IMR-90 (cell line): ENCODE results near the gene SLC25A41. TPM values are rescaled to one million over a fixed set of nuclear protein-coding genes. Genes with fewer than 3 reads are reported as not detected.

Experiments
- ATAC-seq: fragments of 200-7000 bp; cut with Tn5 transposase; 2 replicates; pipeline ENCODE4 v1.9.1; 2020; ENCODE audit warnings: low read depth, mild to moderate bottlenecking, moderate library complexity
- BruUV-seq: library from RNA; stranded (reverse); fragments of 400-500 nt; replicated peaks from 2 replicates; lab custom pipeline; 2021; lab: Mats Ljungman, UMichigan
- CTCF ChIA-PET: fragments of 300-600 bp; formaldehyde crosslinking; extraction: SDS; loops from one replicate; lab custom pipeline; 2021; ENCODE audit warnings: antibody characterized with exemption; lab: Yijun Ruan, JAX
- POLR2A ChIA-PET: fragments of 300-600 bp; sonication (Branson Sonifier 250); formaldehyde crosslinking; loops from one replicate; lab custom pipeline; 2022; ENCODE audit warnings: antibody characterized with exemption; ENCODE audit not compliant: unreplicated experiment; lab: Charles Lee
- DNase-seq: peaks from one replicate; pipeline ENCODE4 v3.0.0; 2013
- H2AFZ ChIP-seq: replicated peaks from 2 replicates; pipeline ENCODE3; 2013; ENCODE audit warnings: low read length, mild to moderate bottlenecking; ENCODE audit not compliant: poor library complexity
- H2AK5ac ChIP-seq: 2 replicates; pipeline ENCODE4 v1.6.1; 2013; ENCODE audit warnings: low read depth, low read length, inconsistent platforms
- H2AK9ac ChIP-seq: replicated peaks from 2 replicates; pipeline ENCODE3; 2013; ENCODE audit warnings: mild to moderate bottlenecking, low read depth, low read length, moderate library complexity; ENCODE audit not compliant: poor library complexity
- H2BK120ac ChIP-seq: 2 replicates; pipeline ENCODE4 v1.6.1; 2013; ENCODE audit warnings: low read depth, low read length, inconsistent platforms
- H2BK15ac ChIP-seq: 3 replicates; pipeline ENCODE4 v1.6.1; 2013; ENCODE audit warnings: low read depth, low read length, inconsistent platforms
- H2BK20ac ChIP-seq: 2 replicates; pipeline ENCODE4 v1.6.1; 2013; ENCODE audit warnings: low read depth, mild to moderate bottlenecking, inconsistent platforms, low read length, moderate library complexity
- H2BK5ac ChIP-seq: 2 replicates; pipeline ENCODE4 v1.6.1; 2013; ENCODE audit warnings: mild to moderate bottlenecking, low read depth, low read length, inconsistent platforms; ENCODE audit not compliant: poor library complexity, severe bottlenecking
- H3K14ac ChIP-seq: replicated peaks from 2 replicates; pipeline ENCODE4 v1.6.1; 2013; ENCODE audit warnings: low read depth, low read length, inconsistent platforms
- H3K18ac ChIP-seq: 2 replicates; pipeline ENCODE4 v1.6.1; 2013; ENCODE audit warnings: low read depth, low read length, control low read depth
- H3K23ac ChIP-seq: 2 replicates; pipeline ENCODE4 v1.6.1; 2013; ENCODE audit warnings: low read depth, low read length, inconsistent platforms
- H3K27ac ChIP-seq: 2 replicates; pipeline ENCODE4 v1.5.1; 2013; ENCODE audit warnings: mild to moderate bottlenecking, control low read depth, low read length; ENCODE audit not compliant: insufficient read depth
- H3K27me3 ChIP-seq: 2 replicates; pipeline ENCODE4 v1.6.1; 2013; ENCODE audit warnings: low read length; ENCODE audit not compliant: control insufficient read depth, insufficient read depth
- H3K36me3 ChIP-seq: 2 replicates; pipeline ENCODE4 v1.6.1; 2013; ENCODE audit warnings: low read length, mixed read lengths; ENCODE audit not compliant: control insufficient read depth, insufficient read depth
- H3K4ac ChIP-seq: 2 replicates; pipeline ENCODE4 v1.6.1; 2013; ENCODE audit warnings: low read depth, low read length, inconsistent platforms
- H3K4me1 ChIP-seq: 2 replicates; pipeline ENCODE4 v1.6.1; 2013; ENCODE audit warnings: low read length, mixed read lengths; ENCODE audit not compliant: control insufficient read depth, insufficient read depth
- H3K4me2 ChIP-seq: 2 replicates; pipeline ENCODE4 v1.6.1; 2013; ENCODE audit warnings: low read depth, mild to moderate bottlenecking, control low read depth, low read length, moderate library complexity
- H3K4me3 ChIP-seq: 2 replicates; pipeline ENCODE4 v1.5.1; 2013; ENCODE audit warnings: low read depth, mild to moderate bottlenecking, control low read depth, low read length, moderate library complexity; ENCODE audit not compliant: insufficient read depth
- H3K56ac ChIP-seq: 2 replicates; pipeline ENCODE4 v1.6.1; 2013; ENCODE audit warnings: low read length, inconsistent platforms; ENCODE audit not compliant: insufficient read depth; ENCODE audit errors: extremely low read depth
- H3K79me1 ChIP-seq, 2 experiments: 2 replicates each; pipeline ENCODE4 v1.6.1; 2013; ENCODE audit warnings: low read length in 2 of 2, inconsistent platforms in 1 of 2, low read depth in 1 of 2
- H3K9ac ChIP-seq: 2 replicates; pipeline ENCODE4 v1.6.1; 2013; ENCODE audit warnings: low read depth, low read length, control low read depth
- H3K9me1 ChIP-seq: 2 replicates; pipeline ENCODE4 v1.6.1; 2013; ENCODE audit warnings: low read length, inconsistent platforms; ENCODE audit not compliant: insufficient read depth
- H3K9me3 ChIP-seq: 2 replicates; pipeline ENCODE4 v1.6.1; 2013; ENCODE audit warnings: low read length; ENCODE audit not compliant: control insufficient read depth, insufficient read depth
- H4K20me1 ChIP-seq: 2 replicates; pipeline ENCODE4 v1.6.1; 2013; ENCODE audit warnings: low read length, inconsistent platforms; ENCODE audit not compliant: insufficient read depth
- H4K5ac ChIP-seq: 2 replicates; pipeline ENCODE4 v1.6.1; 2013; ENCODE audit warnings: mild to moderate bottlenecking, low read depth, low read length, control low read depth
- H4K8ac ChIP-seq, 2 experiments: 2 replicates each; pipeline ENCODE4 v1.6.1; 2013; ENCODE audit warnings: low read depth in 2 of 2, low read length in 2 of 2, control low read depth in 1 of 2, inconsistent platforms in 1 of 2
- H4K91ac ChIP-seq: 2 replicates; pipeline ENCODE4 v1.6.1; 2013; ENCODE audit warnings: low read depth, low read length, inconsistent platforms; ENCODE audit not compliant: insufficient read depth
- BHLHE40 ChIP-seq: fragments of 150-350 bp; IDR thresholded peaks from 2 replicates; pipeline ENCODE4 v1.6.1; 2016; ENCODE audit warnings: mild to moderate bottlenecking, low read depth, low read length
- CEBPB ChIP-seq: IDR thresholded peaks from 2 replicates; pipeline ENCODE4 v1.6.1; 2012; ENCODE audit warnings: low read depth, low read length, improper control_type of control experiment
- CHD1 ChIP-seq: IDR thresholded peaks from 2 replicates; pipeline ENCODE4 v1.6.1; 2012; ENCODE audit warnings: low read depth, low read length, improper control_type of control experiment
- CTCF ChIP-seq: conservative IDR thresholded peaks from 2 replicates; pipeline ENCODE4 v1.5.1; 2012; ENCODE audit warnings: mild to moderate bottlenecking, low read depth, low read length, improper control_type of control experiment
- ELK1 ChIP-seq: fragments of 150-350 bp; IDR thresholded peaks from 2 replicates; pipeline ENCODE4 v1.6.1; 2016; ENCODE audit warnings: low read depth, mild to moderate bottlenecking, low read length, moderate library complexity, borderline replicate concordance
- FOS ChIP-seq: fragments of 150-350 bp; IDR thresholded peaks from 2 replicates; pipeline ENCODE4 v1.6.1; 2016; ENCODE audit warnings: low read depth, low read length
- MAFK ChIP-seq: IDR thresholded peaks from 2 replicates; pipeline ENCODE4 v1.6.1; 2012; ENCODE audit warnings: low read depth, low read length, improper control_type of control experiment
- MAZ ChIP-seq: IDR thresholded peaks from 2 replicates; pipeline ENCODE4 v1.6.1; 2012; ENCODE audit warnings: low read depth, mild to moderate bottlenecking, low read length, improper control_type of control experiment, moderate library complexity, borderline replicate concordance
- MXI1 ChIP-seq: IDR thresholded peaks from 2 replicates; pipeline ENCODE4 v1.6.1; 2012; ENCODE audit warnings: low read depth, mild to moderate bottlenecking, low read length, moderate library complexity, borderline replicate concordance
- NFE2L2 ChIP-seq: fragments of 150-350 bp; IDR thresholded peaks from 2 replicates; pipeline ENCODE4 v1.6.1; 2016; ENCODE audit warnings: low read depth, mild to moderate bottlenecking, low read length
- POLR2A ChIP-seq: IDR thresholded peaks from 2 replicates; pipeline ENCODE4 v1.6.1; 2012; ENCODE audit warnings: mild to moderate bottlenecking, low read depth, low read length
- RAD21 ChIP-seq: IDR thresholded peaks from 2 replicates; pipeline ENCODE4 v1.6.1; 2012; ENCODE audit warnings: low read length, improper control_type of control experiment
- RCOR1 ChIP-seq: IDR thresholded peaks from 2 replicates; pipeline ENCODE4 v1.6.1; 2012; ENCODE audit warnings: mild to moderate bottlenecking, low read length, improper control_type of control experiment; ENCODE audit not compliant: insufficient replicate concordance
- RFX5 ChIP-seq: IDR thresholded peaks from 2 replicates; pipeline ENCODE4 v1.8.0; 2012; ENCODE audit warnings: low read depth, mild to moderate bottlenecking, low read length, moderate library complexity
- SMC3 ChIP-seq: fragments of 150-350 bp; IDR thresholded peaks from 2 replicates; pipeline ENCODE4 v1.6.1; 2016; ENCODE audit warnings: low read depth, mild to moderate bottlenecking, antibody characterized with exemption, low read length, moderate library complexity
- USF2 ChIP-seq: fragments of 150-350 bp; IDR thresholded peaks from 2 replicates; pipeline ENCODE4 v1.6.1; 2017; ENCODE audit warnings: mild to moderate bottlenecking, antibody characterized with exemption, low read length, low read depth
- WGBS, 2 experiments: methylation state at CpG; one replicate each; pipeline versions ENCODE4 v1.1.5 to v1.1.7; 2013; ENCODE audit warnings: missing lambda C conversion rate in 2 of 2; ENCODE audit not compliant: insufficient read length in 1 of 2; ENCODE audit errors: extremely low coverage in 2 of 2; 5-methylcytosine and 5-hydroxymethylcytosine counted together
- dilution Hi-C: fragments of 300-500 bp; cut with HindIII; formaldehyde crosslinking; loops from one replicate; pipeline ENCODE4 v1.14.3; 2018; ENCODE audit warnings: low sequenced_read_pairs; ENCODE audit not compliant: unreplicated experiment
- in situ Hi-C: fragments of 300-500 bp; cut with MboI; formaldehyde crosslinking; loops from 3 replicates; pipeline ENCODE4 v1.14.3; 2019; ENCODE audit warnings: low sequenced_read_pairs, inconsistent platforms, mixed read lengths
- intact Hi-C: fragments of 100-400 bp; cut with micrococcal nuclease; formaldehyde crosslinking; loops from 2 replicates; pipeline ENCODE4 v1.10.0; 2022
- polyA plus RNA-seq, 3 experiments: library from polyadenylated mRNA; depleted of rRNA; stranded (reverse); fragments of >200 nt; gene quantifications; 2 replicates each; pipeline ENCODE4 v1.2.3, GENCODE V29; 2012; ENCODE audit warnings: low replicate concordance in 1 of 3
- total RNA-seq: library from RNA; depleted of rRNA; stranded (reverse); fragments of >200 nt; gene quantifications from 2 replicates; pipeline ENCODE4 v1.2.3, GENCODE V29; 2012

SLC25A41 gene
- total and polyA plus RNA-seq, 2 of the 4 experiments (the other 2 are of a cell fraction), result not detected

- H4K20me1 ChIP-seq, result no peaks in the 10 kb centered on the region
- no peak overlapping the region for H3K27ac ChIP-seq
- dilution Hi-C loops (no loop called here), in situ Hi-C loops (no loop called here), intact Hi-C loops (loop anchor here (10.0 kb wide), 1 partner anchor 658 kb away; the partner anchor contains the start of gene DUS3L)
- H3K9me3 ChIP-seq, result peaks cover 10% of the 10 kb centered on the region; the same call in 1 of the 2 replicates
- no CpG with 5 or more reads among the region's 2 CpGs for WGBS, 2 experiments
- H2BK15ac ChIP-seq, result no peak overlapping the region
- no peak overlapping the region for H3K9ac ChIP-seq
- no peak for TF ChIP-seq CHD1
- no peak for TF ChIP-seq RAD21
- TF ChIP-seq NFE2L2, result no peak
- no peak for TF ChIP-seq CTCF
- TF ChIP-seq MAZ, result no peak
- no peak for TF ChIP-seq CEBPB
- no peak for TF ChIP-seq SMC3
- TF ChIP-seq FOS, result no peak
- TF ChIP-seq USF2, result no peak
- TF ChIP-seq MAFK, result no peak
- no peak for TF ChIP-seq MXI1
- TF ChIP-seq RCOR1, result no peak
- no peak for TF ChIP-seq ELK1
- TF ChIP-seq RFX5, result no peak
- TF ChIP-seq POLR2A, result no peak
- TF ChIP-seq BHLHE40, result no peak
- H3K36me3 ChIP-seq, result peaks cover 16% of the 10 kb centered on the region
- POLR2A ChIA-PET, result interaction anchor here (0.5 kb wide), 1 partner anchor 354 kb away, joined by 5 read pairs; no protein-coding TSS in a partner anchor
- H2BK20ac ChIP-seq, result no peak overlapping the region
- no peak overlapping the region for H2BK120ac ChIP-seq
- H3K14ac ChIP-seq, result no peak overlapping the region
- BruUV-seq, result no TSS peak
- H4K5ac ChIP-seq, result no peak overlapping the region
- no peaks in the 10 kb centered on the region for H3K27me3 ChIP-seq
- no peak overlapping the region for H2AK9ac ChIP-seq
- no peak overlapping the region for H2BK5ac ChIP-seq
- no peak overlapping the region for H2AK5ac ChIP-seq
- no peak overlapping the region for H3K56ac ChIP-seq
- no peak overlapping the region for H3K18ac ChIP-seq
- ATAC-seq, result no peak
- no peak overlapping the region for H3K23ac ChIP-seq
- no peak overlapping the region for H2AFZ ChIP-seq
- DNase-seq, result no peak
- no peak overlapping the region for H3K4me3 ChIP-seq
- no peaks in the 10 kb centered on the region; the same call in 1 of the 2 replicates for H3K4me1 ChIP-seq
- CTCF ChIA-PET, result no interaction called here
- H3K4ac ChIP-seq, result no peak overlapping the region
- no peak overlapping the region for H4K91ac ChIP-seq
- H4K8ac ChIP-seq, result no peak overlapping the region
- no peaks in the 10 kb centered on the region for H3K79me1 ChIP-seq
- H3K9me1 ChIP-seq, result no peaks in the 10 kb centered on the region
- H3K4me2 ChIP-seq, result no peak overlapping the region
Observed at GRCh38 chr19:6452899-6453298, 19.3 kb upstream of the SLC25A41 start.
